Caco-2 (cell line): Measurements from ENCODE around the gene ATG16L1. TPM values are rescaled to one million over a fixed set of nuclear protein-coding genes. Genes with fewer than 3 reads are reported as not detected.

Experiments
- BruUV-seq: library from RNA; stranded (reverse); fragments of 400-500 nt; replicated peaks from 2 replicates; lab custom pipeline; 2021; lab: Mats Ljungman, UMichigan
- CTCF ChIA-PET: fragments of 300-600 bp; sonication (Branson Sonifier 250); formaldehyde crosslinking; loops from one replicate; lab custom pipeline; 2022; ENCODE audit warnings: antibody characterized with exemption; lab: Charles Lee
- POLR2A ChIA-PET: fragments of 300-600 bp; sonication (Branson Sonifier 250); formaldehyde crosslinking; loops from one replicate; lab custom pipeline; 2022; ENCODE audit warnings: antibody characterized with exemption; lab: Charles Lee
- DNase-seq, 2 experiments: peaks; one replicate each; pipeline versions ENCODE4 v3.0.0 to v3.0.0-alpha.2; 2020 to 2022
- H3K27me3 ChIP-seq: replicated peaks from 2 replicates; pipeline ENCODE4 v1.6.0; 2011; ENCODE audit warnings: low read length; ENCODE audit not compliant: control insufficient read depth, insufficient read depth
- H3K36me3 ChIP-seq: 2 replicates; pipeline ENCODE4 v1.5.1; 2011; ENCODE audit warnings: low read length; ENCODE audit not compliant: control insufficient read depth, insufficient read depth
- H3K4me1 ChIP-seq: fragments of 250-450 bp; sonication (Bioruptor Pico); 2 replicates; pipeline ENCODE4 v1.5.1; 2020; ENCODE audit warnings: mild to moderate bottlenecking
- H3K4me3 ChIP-seq: 2 replicates; pipeline ENCODE4 v1.5.1; 2011; ENCODE audit warnings: low read depth, mild to moderate bottlenecking, control low read depth, low read length
- H3K9me3 ChIP-seq: fragments of 250-450 bp; sonication (Bioruptor Pico); 2 replicates; pipeline ENCODE4 v1.5.1; 2020; ENCODE audit warnings: mild to moderate bottlenecking, moderate library complexity
- H3K27ac Mint-ChIP-seq: one replicate; pipeline ENCODE4 v1.8.0; 2022; ENCODE audit warnings: mixed read lengths; ENCODE audit not compliant: unreplicated experiment
- H3K27me3 Mint-ChIP-seq: one replicate; pipeline ENCODE4 v1.8.0; 2022; ENCODE audit warnings: mixed read lengths; ENCODE audit not compliant: insufficient read depth, unreplicated experiment
- H3K36me3 Mint-ChIP-seq: one replicate; pipeline ENCODE4 v1.8.0; 2022; ENCODE audit warnings: mild to moderate bottlenecking, mixed read lengths; ENCODE audit not compliant: insufficient read depth, unreplicated experiment
- H3K4me1 Mint-ChIP-seq: one replicate; pipeline ENCODE4 v1.8.0; 2022; ENCODE audit warnings: low read depth, mixed read lengths; ENCODE audit not compliant: unreplicated experiment
- H3K4me3 Mint-ChIP-seq: one replicate; pipeline ENCODE4 v1.8.0; 2022; ENCODE audit warnings: mild to moderate bottlenecking, moderate library complexity, mixed read lengths; ENCODE audit not compliant: unreplicated experiment
- H3K9me3 Mint-ChIP-seq: one replicate; pipeline ENCODE4 v1.8.0; 2022; ENCODE audit warnings: mixed read lengths; ENCODE audit not compliant: unreplicated experiment
- CTCF ChIP-seq, 2 experiments: fragments of 200-600 bp in 1 of 2; IDR thresholded peaks; 1 replicate in 1 of 2; 2 replicates in 1 of 2; pipeline versions ENCODE4 v1.5.1 to v1.8.0; 2011 to 2022; ENCODE audit warnings: antibody characterized with exemption in 1 of 2, control low read depth in 1 of 2, inconsistent platforms in 1 of 2, low read depth in 1 of 2, low read length in 1 of 2, mild to moderate bottlenecking in 1 of 2, moderate library complexity in 1 of 2; ENCODE audit not compliant: insufficient read depth in 1 of 2, severe bottlenecking in 1 of 2, unreplicated experiment in 1 of 2
- intact Hi-C: fragments of 100-400 bp; cut with micrococcal nuclease; formaldehyde crosslinking; loops from one replicate; pipeline ENCODE4 v1.10.0; 2022; ENCODE audit not compliant: unreplicated experiment
- total RNA-seq: library from RNA; stranded (reverse); gene quantifications from 2 replicates; pipeline ENCODE4 v1.2.3, GENCODE V29; 2022

The ATG16L1 gene
- total RNA-seq, 1 experiment from 2014 or later: 20.1 TPM

DNA sequence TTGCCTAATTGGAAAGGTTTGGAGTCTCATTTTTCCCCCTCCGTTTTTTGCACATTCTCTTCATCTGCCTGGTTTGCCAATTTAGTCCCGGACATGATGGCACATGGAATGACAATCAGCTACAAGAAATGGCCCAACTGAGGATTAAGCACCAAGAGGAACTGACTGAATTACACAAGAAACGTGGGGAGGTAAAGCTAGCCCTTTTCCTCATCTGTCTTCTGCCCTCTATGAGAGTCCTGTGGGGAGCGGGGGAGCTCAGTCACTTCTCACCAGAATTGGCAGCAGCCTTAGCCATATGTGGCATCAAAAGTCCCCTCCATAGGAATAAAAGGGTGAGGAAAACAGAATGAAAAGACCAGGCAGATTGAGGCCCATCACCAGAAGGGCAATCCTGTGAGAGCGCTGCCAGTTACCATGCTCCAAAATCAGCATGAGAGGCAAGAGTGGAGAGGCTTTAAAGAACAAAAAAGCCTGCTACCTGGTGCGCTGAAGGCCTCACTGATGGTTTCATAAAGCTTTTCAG, 11.6 kb downstream of the ATG16L1 start:
- Histone ChIP-seq H3K4me1 (no peaks in the 10 kb centered on the region), H3K27me3 (no peaks in the 10 kb centered on the region), H3K36me3 (no peaks in the 10 kb centered on the region; the same call in 1 of the 2 replicates), H3K4me3 (no peak overlapping the region), H3K9me3 (no peaks in the 10 kb centered on the region)
- intact Hi-C loops: no loop called here
- Mint-ChIP-seq H3K9me3 (no peaks in the 10 kb centered on the region), H3K36me3 (peaks cover 73% of the 10 kb centered on the region), H3K4me3 (no peak overlapping the region), H3K27ac (no peak overlapping the region), H3K27me3 (no peaks in the 10 kb centered on the region), H3K4me1 (no peaks in the 10 kb centered on the region)
- DNase-seq: no peak
- no peak for TF ChIP-seq CTCF (IDR thresholded peaks at IDR 0.05; ENCODE audit: insufficient read depth in 1 of 2, low read depth in 1 of 2, low read length in 1 of 2, severe bottlenecking in 1 of 2, unreplicated experiment in 1 of 2)
- ChIA-PET CTCF (no interaction called here), POLR2A (no interaction called here)
- no TSS peak for BruUV-seq

DNA sequence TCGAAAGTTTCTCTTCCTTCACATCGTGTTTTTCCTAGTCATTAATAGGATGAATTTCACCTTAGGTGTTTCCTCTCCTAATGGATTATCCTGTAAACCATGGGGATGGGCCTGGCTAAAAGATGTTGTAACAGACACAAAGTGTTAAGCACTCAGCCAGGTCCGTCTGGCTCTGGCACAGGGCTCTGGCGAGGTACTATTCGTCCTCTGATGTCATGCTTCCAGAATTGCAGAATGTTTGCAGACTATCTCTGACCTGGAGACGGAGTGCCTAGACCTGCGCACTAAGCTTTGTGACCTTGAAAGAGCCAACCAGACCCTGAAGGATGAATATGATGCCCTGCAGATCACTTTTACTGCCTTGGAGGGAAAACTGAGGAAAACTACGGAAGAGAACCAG, 13.2 kb downstream of the ATG16L1 start:
- no peak overlapping the region for H3K27ac Mint-ChIP-seq
- H3K9me3 ChIP-seq: no peaks in the 10 kb centered on the region
- TF ChIP-seq CTCF (IDR thresholded peaks at IDR 0.05; ENCODE audit: insufficient read depth in 1 of 2, low read depth in 1 of 2, low read length in 1 of 2, severe bottlenecking in 1 of 2, unreplicated experiment in 1 of 2): no peak
- H3K36me3 Mint-ChIP-seq: peaks cover 71% of the 10 kb centered on the region
- no TSS peak for BruUV-seq
- ChIA-PET POLR2A (no interaction called here), CTCF (no interaction called here)
- DNase-seq: no peak
- no peaks in the 10 kb centered on the region for H3K9me3 Mint-ChIP-seq
- H3K4me3 Mint-ChIP-seq: no peak overlapping the region
- no peaks in the 10 kb centered on the region for H3K4me1 Mint-ChIP-seq
- no peaks in the 10 kb centered on the region for H3K27me3 Mint-ChIP-seq
- no peaks in the 10 kb centered on the region for H3K4me1 ChIP-seq
- H3K27me3 ChIP-seq: no peaks in the 10 kb centered on the region
- intact Hi-C loops: no loop called here
- H3K36me3 ChIP-seq: no peaks in the 10 kb centered on the region; the same call in 1 of the 2 replicates
- H3K4me3 ChIP-seq: no peak overlapping the region

GRCh38 chr2:233265899-233266431, 14.5 kb downstream of the ATG16L1 start:
- intact Hi-C loops: no loop called here
- Mint-ChIP-seq H3K27me3 (no peaks in the 10 kb centered on the region), H3K9me3 (no peaks in the 10 kb centered on the region), H3K4me3 (no peak overlapping the region), H3K36me3 (peaks cover 77% of the 10 kb centered on the region), H3K4me1 (no peaks in the 10 kb centered on the region), H3K27ac (no peak overlapping the region)
- H3K9me3 ChIP-seq: no peaks in the 10 kb centered on the region
- H3K4me3 ChIP-seq: no peak overlapping the region
- H3K36me3 ChIP-seq: no peaks in the 10 kb centered on the region; the same call in 1 of the 2 replicates
- H3K4me1 ChIP-seq: no peaks in the 10 kb centered on the region
- ChIA-PET CTCF (no interaction called here), POLR2A (no interaction called here)
- no peaks in the 10 kb centered on the region for H3K27me3 ChIP-seq
- no peak for DNase-seq
- TF ChIP-seq CTCF (IDR thresholded peaks at IDR 0.05; ENCODE audit: insufficient read depth in 1 of 2, low read depth in 1 of 2, low read length in 1 of 2, severe bottlenecking in 1 of 2, unreplicated experiment in 1 of 2): no peak
- BruUV-seq: no TSS peak
